SU-DHL-6 (cell line): ENCODE measurements around the gene ALG8.

Source experiments
- H2AFZ ChIP-seq: fragments of 200-600 bp; sonication (generic); 2 replicates; pipeline ENCODE4 v1.6.1; 2014; ENCODE audit warnings: low read depth, mild to moderate bottlenecking, moderate library complexity, mixed read lengths, antibody characterized with exemption, low read length; ENCODE audit not compliant: severe bottlenecking
- H3F3A ChIP-seq: fragments of 200-600 bp; shearing (Covaris generic); 2 replicates; pipeline ENCODE4 v1.6.0; 2016; ENCODE audit warnings: antibody characterized with exemption, mild to moderate bottlenecking; ENCODE audit not compliant: insufficient read depth
- H3K27ac ChIP-seq: fragments of 200-600 bp; sonication (generic); 2 replicates; pipeline ENCODE4 v1.5.1; 2016; ENCODE audit warnings: low read depth, mild to moderate bottlenecking, low read length, moderate library complexity, mixed read lengths
- H3K27me3 ChIP-seq: fragments of 200-600 bp; sonication (generic), shearing (Covaris generic); 2 replicates; pipeline ENCODE4 v1.6.0; 2014; ENCODE audit warnings: mild to moderate bottlenecking, low read length
- H3K36me3 ChIP-seq: fragments of 200-600 bp; sonication (generic); 2 replicates; pipeline ENCODE4 v1.6.1; 2014; ENCODE audit warnings: mild to moderate bottlenecking, low read length, mixed read lengths
- H3K4me2 ChIP-seq: fragments of 300-600, 200-600 bp; shearing (Covaris generic), sonication (generic); 2 replicates; pipeline ENCODE4 v1.6.0; 2014; ENCODE audit warnings: low read length, low read depth, mild to moderate bottlenecking; ENCODE audit not compliant: poor library complexity, severe bottlenecking
- H3K4me3 ChIP-seq: fragments of 200-600 bp; sonication (generic); 2 replicates; pipeline ENCODE4 v1.5.1; 2014; ENCODE audit warnings: antibody characterized with exemption, low read length, mild to moderate bottlenecking, mixed read lengths; ENCODE audit not compliant: insufficient read depth, poor library complexity, severe bottlenecking
- H3K79me2 ChIP-seq: fragments of 200-600 bp; sonication (generic); 2 replicates; pipeline ENCODE4 v1.6.1; 2014; ENCODE audit warnings: mild to moderate bottlenecking, low read length, moderate library complexity; ENCODE audit not compliant: insufficient read depth
- H3K9ac ChIP-seq: fragments of 200-600 bp; sonication (generic); 2 replicates; pipeline ENCODE4 v1.7.0; 2014; ENCODE audit warnings: mild to moderate bottlenecking, low read length
- H3K9me2 ChIP-seq: fragments of 200-600 bp; sonication (generic); replicated peaks from 2 replicates; pipeline ENCODE4 v1.6.1; 2014; ENCODE audit warnings: low read length; ENCODE audit not compliant: insufficient read depth
- H3K9me3 ChIP-seq: fragments of 200-600 bp; sonication (generic); 2 replicates; pipeline ENCODE4 v1.6.1; 2014; ENCODE audit warnings: low read length, mixed read lengths; ENCODE audit not compliant: insufficient read depth
- H4K20me1 ChIP-seq: fragments of 200-600 bp; sonication (generic); 2 replicates; pipeline ENCODE4 v1.6.1; 2014; ENCODE audit warnings: low read depth, mild to moderate bottlenecking, antibody characterized with exemption, low read length, moderate library complexity, mixed read lengths
- CTCF ChIP-seq: fragments of 200-600 bp; sonication (generic); IDR thresholded peaks from one replicate; pipeline ENCODE4 v1.5.1; 2017; ENCODE audit warnings: antibody characterized with exemption, mild to moderate bottlenecking, low read length, moderate library complexity; ENCODE audit not compliant: insufficient read depth, poor library complexity, severe bottlenecking
- EZH2phosphoT487 ChIP-seq: fragments of 200-600 bp; sonication (generic), shearing (Covaris generic); conservative IDR thresholded peaks from 2 replicates; pipeline ENCODE4 v1.6.1; 2018; ENCODE audit warnings: mild to moderate bottlenecking, antibody characterized with exemption, low read length, moderate library complexity, mixed read lengths

Gene ALG8

GRCh38 chr11:78057462-78058055 lies 81.9 kb downstream of the ALG8 start:
- H3K79me2 ChIP-seq: no peaks in the 10 kb centered on the region
- H2AFZ ChIP-seq: no peak overlapping the region
- no peaks in the 10 kb centered on the region for H4K20me1 ChIP-seq
- no peaks in the 10 kb centered on the region for H3K27me3 ChIP-seq
- H3K9ac ChIP-seq: no peak overlapping the region
- H3F3A ChIP-seq: no peaks in the 10 kb centered on the region
- H3K36me3 ChIP-seq: no peaks in the 10 kb centered on the region
- H3K9me2 ChIP-seq: no peaks in the 10 kb centered on the region
- no peak for TF ChIP-seq CTCF
- no peak for TF ChIP-seq EZH2phosphoT487
- no peak overlapping the region for H3K4me3 ChIP-seq
- H3K27ac ChIP-seq: no peak overlapping the region
- no peaks in the 10 kb centered on the region for H3K9me3 ChIP-seq
- no peak overlapping the region for H3K4me2 ChIP-seq

- Histone ChIP-seq H3F3A (no peaks in the 10 kb centered on the region), H3K4me2 (no peak overlapping the region)
Observed at GRCh38 chr11:78056093-78056492, 83.3 kb downstream of the ALG8 start.

GRCh38 chr11:78054971-78055370 lies 84.5 kb downstream of the ALG8 start:
- Histone ChIP-seq H3K27ac (no peak overlapping the region), H3K9me2 (no peaks in the 10 kb centered on the region), H3K36me3 (no peaks in the 10 kb centered on the region), H3K4me3 (no peak overlapping the region), H3K4me2 (no peak overlapping the region), H3K27me3 (no peaks in the 10 kb centered on the region), H3K79me2 (no peaks in the 10 kb centered on the region), H4K20me1 (no peaks in the 10 kb centered on the region), H2AFZ (no peak overlapping the region), H3K9me3 (no peaks in the 10 kb centered on the region), H3K9ac (no peak overlapping the region), H3F3A (no peaks in the 10 kb centered on the region)
- TF ChIP-seq CTCF: no peak
- no peak for TF ChIP-seq EZH2phosphoT487

More at GRCh38 chr11:78056093-78056492, 83.3 kb downstream of the ALG8 start:
- Histone ChIP-seq H3K36me3 (no peaks in the 10 kb centered on the region), H2AFZ (no peak overlapping the region), H3K9me2 (no peaks in the 10 kb centered on the region), H3K79me2 (no peaks in the 10 kb centered on the region), H3K4me3 (no peak overlapping the region), H3K27me3 (no peaks in the 10 kb centered on the region), H3K9me3 (no peaks in the 10 kb centered on the region), H4K20me1 (no peaks in the 10 kb centered on the region), H3K27ac (no peak overlapping the region), H3K9ac (no peak overlapping the region)
- TF ChIP-seq EZH2phosphoT487 (no peak), CTCF (no peak)
